PC-9 (cell line): ENCODE results near the gene OGDH. TPM values are rescaled to one million over a fixed set of nuclear protein-coding genes. Genes with fewer than 3 reads are reported as not detected.

ENCODE experiments used
- BruUV-seq: library from RNA; stranded (reverse); fragments of 400-500 nt; replicated peaks from 2 replicates; lab custom pipeline; 2021; lab: Mats Ljungman, UMichigan
- CTCF ChIA-PET: fragments of 300-600 bp; sonication (Branson Sonifier 250); formaldehyde crosslinking; loops from one replicate; lab custom pipeline; 2022; ENCODE audit warnings: antibody characterized with exemption; lab: Charles Lee
- POLR2A ChIA-PET: fragments of 300-600 bp; sonication (Branson Sonifier 250); formaldehyde crosslinking; loops from one replicate; lab custom pipeline; 2022; ENCODE audit warnings: antibody characterized with exemption; ENCODE audit not compliant: unreplicated experiment; lab: Charles Lee
- DNase-seq, 2 experiments: peaks; one replicate each; pipeline versions ENCODE4 v3.0.0 to v3.0.0-alpha.2; 2015 to 2022; ENCODE audit warnings: mixed read lengths in 1 of 2
- H2AFZ ChIP-seq: fragments of 200-600 bp; sonication (generic); 2 replicates; pipeline ENCODE4 v1.8.1; 2017; ENCODE audit warnings: antibody characterized with exemption
- H3F3A ChIP-seq: fragments of 200-600 bp; sonication (generic); 2 replicates; pipeline ENCODE4 v1.8.1; 2017; ENCODE audit warnings: antibody characterized with exemption, mild to moderate bottlenecking, low read depth; ENCODE audit not compliant: insufficient read depth
- H3K27ac ChIP-seq: fragments of 200-600 bp; sonication (generic); 2 replicates; pipeline ENCODE4 v1.6.1; 2016; ENCODE audit warnings: mixed run types
- H3K27me3 ChIP-seq: fragments of 200-600 bp; sonication (generic); 2 replicates; pipeline ENCODE4 v1.6.1; 2016; ENCODE audit warnings: low read depth, mixed run types; ENCODE audit not compliant: insufficient read depth
- H3K36me3 ChIP-seq: fragments of 200-600 bp; sonication (generic); 2 replicates; pipeline ENCODE4 v1.6.1; 2016; ENCODE audit warnings: low read depth, mixed run types
- H3K4me1 ChIP-seq: fragments of 200-600 bp; sonication (generic); replicated peaks from 2 replicates; pipeline ENCODE4 v1.6.1; 2016; ENCODE audit warnings: mixed run types; ENCODE audit not compliant: insufficient read depth
- H3K4me2 ChIP-seq: fragments of 200-600 bp; sonication (generic); 2 replicates; pipeline ENCODE4 v1.6.1; 2017; ENCODE audit warnings: mixed run types
- H3K4me3 ChIP-seq: fragments of 200-600 bp; sonication (generic); 2 replicates; pipeline ENCODE4 v1.6.1; 2016; ENCODE audit warnings: mixed run types
- H3K79me2 ChIP-seq: fragments of 200-600 bp; sonication (generic); 2 replicates; pipeline ENCODE4 v1.6.1; 2017; ENCODE audit warnings: low read depth, mixed run types
- H3K9me2 ChIP-seq: fragments of 200-600 bp; sonication (generic); 2 replicates; pipeline ENCODE4 v1.8.1; 2017; ENCODE audit warnings: mild to moderate bottlenecking; ENCODE audit not compliant: insufficient read depth
- H3K9me3 ChIP-seq: fragments of 200-600 bp; sonication (generic); 2 replicates; pipeline ENCODE4 v1.8.1; 2016; ENCODE audit warnings: low read depth; ENCODE audit not compliant: insufficient read depth
- H4K20me1 ChIP-seq: fragments of 200-600 bp; sonication (generic); 2 replicates; pipeline ENCODE4 v1.8.1; 2017; ENCODE audit not compliant: insufficient read depth
- CTCF ChIP-seq: fragments of 200-600 bp; sonication (generic); conservative IDR thresholded peaks from 2 replicates; pipeline ENCODE4 v1.6.1; 2017; ENCODE audit warnings: mixed run types, antibody characterized with exemption, mild to moderate bottlenecking, moderate library complexity
- EZH2 ChIP-seq: fragments of 200-600 bp; sonication (generic); IDR thresholded peaks from 2 replicates; pipeline ENCODE4 v1.8.0; 2017; ENCODE audit warnings: antibody characterized with exemption, low read depth
- intact Hi-C: fragments of 100-400 bp; cut with micrococcal nuclease; formaldehyde crosslinking; loops from one replicate; pipeline ENCODE4 v1.10.0; 2022; ENCODE audit not compliant: unreplicated experiment
- total RNA-seq: library from RNA; stranded (reverse); gene quantifications from 2 replicates; pipeline ENCODE4 v1.2.3, GENCODE V29; 2021

Gene OGDH
- total RNA-seq, 1 experiment from 2014 or later = 135 TPM

GRCh38 chr7:44673771-44674170 lies 67.3 kb downstream of the OGDH start:
- no TSS peak for BruUV-seq
- DNase-seq = no peak
- Histone ChIP-seq H3K27ac (no peak overlapping the region), H3K4me1 (no peaks in the 10 kb centered on the region), H3K4me2 (no peak overlapping the region), H3K27me3 (no peaks in the 10 kb centered on the region), H2AFZ (no peak overlapping the region), H3K4me3 (no peak overlapping the region), H3K9me3 (no peaks in the 10 kb centered on the region), H3F3A (peaks cover 4% of the 10 kb centered on the region; the same call in 1 of the 2 replicates), H3K9me2 (no peaks in the 10 kb centered on the region), H3K79me2 (no peaks in the 10 kb centered on the region), H4K20me1 (0 out of 2 replicates have a peak, but pooled peaks cover 5% of the 10 kb centered on the region), H3K36me3 (peaks cover 21% of the 10 kb centered on the region)
- intact Hi-C loops = loop anchor here (10.0 kb wide), 1 partner anchor 171 kb away; the partner anchor contains the start of gene H2AZ2
- TF ChIP-seq EZH2 (no peak), CTCF (no peak)
- ChIA-PET CTCF (no interaction called here), POLR2A (no interaction called here)

- no peaks in the 10 kb centered on the region for H3K9me2 ChIP-seq
- no peaks in the 10 kb centered on the region for H3K9me3 ChIP-seq
- no peak for DNase-seq
- H3K79me2 ChIP-seq = no peaks in the 10 kb centered on the region
- ChIA-PET CTCF (no interaction called here), POLR2A (no interaction called here)
- no peak overlapping the region for H2AFZ ChIP-seq
- H3K4me1 ChIP-seq = no peaks in the 10 kb centered on the region
- TF ChIP-seq CTCF (no peak), EZH2 (no peak)
- BruUV-seq = no TSS peak
- 0 out of 2 replicates have a peak, but pooled peaks cover 5% of the 10 kb centered on the region for H4K20me1 ChIP-seq
- peaks cover 21% of the 10 kb centered on the region for H3K36me3 ChIP-seq
- H3K4me2 ChIP-seq = no peak overlapping the region
- intact Hi-C loops = loop anchor here (10.0 kb wide), 1 partner anchor 170 kb away; the partner anchor contains the start of gene H2AZ2
- no peak overlapping the region for H3K4me3 ChIP-seq
- H3K27me3 ChIP-seq = no peaks in the 10 kb centered on the region
- H3F3A ChIP-seq = peaks cover 9% of the 10 kb centered on the region; the same call in 1 of the 2 replicates
- no peak overlapping the region for H3K27ac ChIP-seq
These were observed 68.0 kb downstream of the OGDH start for GRCh38 chr7:44674381-44674780.

DNA sequence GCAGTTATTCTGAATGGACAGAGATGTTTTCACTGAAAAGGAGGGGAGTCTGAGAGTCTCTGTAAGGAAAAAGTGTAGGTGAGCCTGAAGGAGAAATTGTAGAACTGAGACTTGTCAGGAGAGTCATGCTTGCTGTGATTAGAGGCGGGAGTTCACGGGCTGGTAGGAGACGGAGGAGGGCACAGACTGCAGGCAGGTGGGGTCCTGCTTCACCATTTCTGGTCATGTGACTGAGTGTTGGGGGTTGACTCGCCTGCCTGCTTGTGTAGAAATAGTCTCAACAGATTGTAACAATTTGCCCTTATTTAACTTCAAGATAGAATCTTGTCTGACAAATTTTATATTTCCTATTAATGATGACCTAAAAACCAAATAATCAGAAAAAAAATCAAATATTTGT lies 70.3 kb downstream of the OGDH start:
- 0 out of 2 replicates have a peak, but pooled peaks cover 5% of the 10 kb centered on the region for H4K20me1 ChIP-seq
- no peak for DNase-seq
- no peaks in the 10 kb centered on the region for H3K9me2 ChIP-seq
- no peak overlapping the region for H3K4me2 ChIP-seq
- peaks cover 11% of the 10 kb centered on the region; the same call in 1 of the 2 replicates for H3F3A ChIP-seq
- H3K36me3 ChIP-seq = peaks cover 21% of the 10 kb centered on the region
- H3K27me3 ChIP-seq = no peaks in the 10 kb centered on the region
- no peaks in the 10 kb centered on the region for H3K79me2 ChIP-seq
- H3K9me3 ChIP-seq = no peaks in the 10 kb centered on the region
- H2AFZ ChIP-seq = no peak overlapping the region
- CTCF ChIA-PET = no interaction called here
- no peaks in the 10 kb centered on the region for H3K4me1 ChIP-seq
- no peak overlapping the region for H3K4me3 ChIP-seq
- no peak overlapping the region for H3K27ac ChIP-seq
- intact Hi-C loops = loop anchor here (10.0 kb wide), 1 partner anchor 168 kb away; the partner anchor contains the start of gene H2AZ2
- TF ChIP-seq EZH2 = no peak
- TF ChIP-seq CTCF = no peak
- POLR2A ChIA-PET = no interaction called here
- BruUV-seq = no TSS peak
